Measurements from ENCODE around the gene TFEC.

DNA sequence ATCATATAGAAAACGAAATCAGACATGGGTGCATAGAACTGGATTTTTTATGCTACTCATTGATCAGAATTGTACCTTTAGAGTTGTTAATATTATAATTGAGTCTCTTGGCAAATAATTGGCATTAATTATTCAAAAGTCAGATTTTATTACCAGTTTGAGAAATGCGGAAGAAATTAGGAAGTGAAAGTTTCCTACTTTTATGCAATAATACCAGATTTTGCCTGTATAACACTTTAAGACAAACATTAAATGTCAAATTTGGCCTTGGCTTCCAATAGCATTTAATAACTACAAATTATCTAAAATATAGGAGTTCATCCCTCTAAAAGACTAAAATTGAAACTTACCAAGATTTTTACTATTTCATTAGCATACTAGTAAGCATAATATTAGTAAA, 6.8 kb upstream of the TFEC start:
- TF ChIP-seq POLR2A (IDR thresholded peaks at IDR 0.05; ENCODE audit: low read depth) (no peak), EP300 (IDR thresholded peaks at IDR 0.05) (no peak), CTCF (IDR thresholded peaks at IDR 0.05) (no peak), POLR2AphosphoS5 (IDR thresholded peaks at IDR 0.05) (no peak)

All from esophagus muscularis mucosa (tissue), 4 donors.